Measurements from ENCODE around the gene CCNDBP1. TPM values are rescaled to one million over a fixed set of nuclear protein-coding genes. Genes with fewer than 3 reads are reported as not detected.

CCNDBP1 gene
- total RNA-seq, 1 donor from 2014 or later = 43.1 TPM

- no peaks in the 10 kb centered on the region for H3K9me3 Mint-ChIP-seq
- H3K27ac Mint-ChIP-seq = no peak overlapping the region
- H3K4me1 Mint-ChIP-seq = no peaks in the 10 kb centered on the region
- no peak overlapping the region for H2AFZ ChIP-seq (replicated peaks)
- TF ChIP-seq EZH2phosphoT487 (IDR thresholded peaks at IDR 0.05) = no peak
- no peak for TF ChIP-seq EZH2 (IDR thresholded peaks at IDR 0.05)
- TF ChIP-seq CTCF (IDR thresholded peaks at IDR 0.05) = no peak
- H3K79me2 ChIP-seq (ENCODE audit: low read depth) = no peaks in the 10 kb centered on the region
- no peaks in the 10 kb centered on the region for H3K36me3 ChIP-seq
- no peak overlapping the region for H3K4me3 ChIP-seq
- no peak for DNase-seq (ENCODE audit: low spot score)
- peaks cover 2% of the 10 kb centered on the region for H3K27me3 Mint-ChIP-seq (ENCODE audit: insufficient read depth, low read depth)
- H3K4me2 ChIP-seq = no peak overlapping the region
- H3K27ac ChIP-seq = no peak overlapping the region
- H3K9me3 ChIP-seq (ENCODE audit: low read depth) = no peaks in the 10 kb centered on the region
- no peak overlapping the region for H3K9ac ChIP-seq
- no peak overlapping the region for H3K4me3 Mint-ChIP-seq
- no peaks in the 10 kb centered on the region for H3K36me3 Mint-ChIP-seq
- H4K20me1 ChIP-seq (ENCODE audit: low read depth) = no peaks in the 10 kb centered on the region
- H3F3A ChIP-seq (ENCODE audit: low read depth) = no peaks in the 10 kb centered on the region
- no peaks in the 10 kb centered on the region for H3K4me1 ChIP-seq
- H3K27me3 ChIP-seq = no peaks in the 10 kb centered on the region
These were observed 57.9 kb downstream of the CCNDBP1 start for GRCh38 chr15:43243020-43243645.

GRCh38 chr15:43244092-43244491 lies 58.9 kb downstream of the CCNDBP1 start:
- Histone ChIP-seq H3K27ac (no peak overlapping the region), H3K27me3 (no peaks in the 10 kb centered on the region), H3K4me1 (no peaks in the 10 kb centered on the region), H4K20me1 (ENCODE audit: low read depth) (no peaks in the 10 kb centered on the region), H3F3A (ENCODE audit: low read depth) (no peaks in the 10 kb centered on the region), H3K36me3 (no peaks in the 10 kb centered on the region), H3K4me3 (no peak overlapping the region), H3K79me2 (ENCODE audit: low read depth) (no peaks in the 10 kb centered on the region), H2AFZ (replicated peaks) (no peak overlapping the region), H3K9ac (no peak overlapping the region), H3K4me2 (no peak overlapping the region), H3K9me3 (ENCODE audit: low read depth) (no peaks in the 10 kb centered on the region)
- Mint-ChIP-seq H3K4me1 (no peaks in the 10 kb centered on the region), H3K9me3 (no peaks in the 10 kb centered on the region), H3K27ac (no peak overlapping the region), H3K36me3 (no peaks in the 10 kb centered on the region), H3K4me3 (no peak overlapping the region), H3K27me3 (ENCODE audit: insufficient read depth, low read depth) (peaks cover 4% of the 10 kb centered on the region)
- no peak for TF ChIP-seq CTCF (IDR thresholded peaks at IDR 0.05)
- no peak for DNase-seq (ENCODE audit: low spot score)

- H3K27me3 Mint-ChIP-seq (ENCODE audit: insufficient read depth, low read depth) = peaks cover 6% of the 10 kb centered on the region
- Histone ChIP-seq H3K36me3 (no peaks in the 10 kb centered on the region), H4K20me1 (ENCODE audit: low read depth) (no peaks in the 10 kb centered on the region), H3K79me2 (ENCODE audit: low read depth) (no peaks in the 10 kb centered on the region), H3K4me1 (no peaks in the 10 kb centered on the region), H3F3A (ENCODE audit: low read depth) (no peaks in the 10 kb centered on the region), H3K27me3 (no peaks in the 10 kb centered on the region), H2AFZ (replicated peaks) (no peak overlapping the region), H3K4me3 (no peak overlapping the region), H3K27ac (no peak overlapping the region), H3K9me3 (ENCODE audit: low read depth) (no peaks in the 10 kb centered on the region), H3K9ac (no peak overlapping the region), H3K4me2 (no peak overlapping the region)
- no peak overlapping the region for H3K27ac Mint-ChIP-seq
- TF ChIP-seq EZH2phosphoT487 (IDR thresholded peaks at IDR 0.05) (no peak), CTCF (IDR thresholded peaks at IDR 0.05) (no peak), EZH2 (IDR thresholded peaks at IDR 0.05) (no peak)
- no peak for DNase-seq (ENCODE audit: low spot score)
- no peaks in the 10 kb centered on the region for H3K4me1 Mint-ChIP-seq
- no peaks in the 10 kb centered on the region for H3K9me3 Mint-ChIP-seq
- no peaks in the 10 kb centered on the region for H3K36me3 Mint-ChIP-seq
- no peak overlapping the region for H3K4me3 Mint-ChIP-seq
These were observed 61.1 kb downstream of the CCNDBP1 start for GRCh38 chr15:43246261-43246774.

Other genes starting within 250 kb of the CCNDBP1 start
- 26.0 and 33.2 TPM in 2 replicates for gene UBR1, start 79.4 kb upstream of the CCNDBP1 start, total RNA-seq (ENCODE audit: low replicate concordance)
- gene TMEM62, start 51.8 kb upstream of the CCNDBP1 start, total RNA-seq (ENCODE audit: low replicate concordance) = 6.9 and 11.9 TPM in 2 replicates
- gene EPB42, start 35.6 kb downstream of the CCNDBP1 start, total RNA-seq (ENCODE audit: low replicate concordance) = not detected in 2 replicates
- gene TGM5, start 81.5 kb downstream of the CCNDBP1 start, total RNA-seq (ENCODE audit: low replicate concordance) = not detected in 2 replicates
- not detected in 2 replicates for gene TGM7, start 116.9 kb downstream of the CCNDBP1 start, total RNA-seq (ENCODE audit: low replicate concordance)
- gene LCMT2, start 145.2 kb downstream of the CCNDBP1 start, total RNA-seq (ENCODE audit: low replicate concordance) = 14.2 and 14.6 TPM in 2 replicates
- gene ZSCAN29, start 185.6 kb downstream of the CCNDBP1 start, total RNA-seq (ENCODE audit: low replicate concordance) = 27.1 and 44.6 TPM in 2 replicates
- gene TUBGCP4, start 185.7 kb downstream of the CCNDBP1 start, total RNA-seq (ENCODE audit: low replicate concordance) = 14.1 and 15.6 TPM in 2 replicates